ENCODE results near the gene RAB40C.

GRCh38 chr16:620700-621525, 31.0 kb downstream of the RAB40C start:
- TF ChIP-seq POLR2A (IDR thresholded peaks at IDR 0.05) (no peak), CTCF (IDR thresholded peaks at IDR 0.05) (no peak)
